ENCODE results near the gene GPR107.

Gene GPR107

DNA sequence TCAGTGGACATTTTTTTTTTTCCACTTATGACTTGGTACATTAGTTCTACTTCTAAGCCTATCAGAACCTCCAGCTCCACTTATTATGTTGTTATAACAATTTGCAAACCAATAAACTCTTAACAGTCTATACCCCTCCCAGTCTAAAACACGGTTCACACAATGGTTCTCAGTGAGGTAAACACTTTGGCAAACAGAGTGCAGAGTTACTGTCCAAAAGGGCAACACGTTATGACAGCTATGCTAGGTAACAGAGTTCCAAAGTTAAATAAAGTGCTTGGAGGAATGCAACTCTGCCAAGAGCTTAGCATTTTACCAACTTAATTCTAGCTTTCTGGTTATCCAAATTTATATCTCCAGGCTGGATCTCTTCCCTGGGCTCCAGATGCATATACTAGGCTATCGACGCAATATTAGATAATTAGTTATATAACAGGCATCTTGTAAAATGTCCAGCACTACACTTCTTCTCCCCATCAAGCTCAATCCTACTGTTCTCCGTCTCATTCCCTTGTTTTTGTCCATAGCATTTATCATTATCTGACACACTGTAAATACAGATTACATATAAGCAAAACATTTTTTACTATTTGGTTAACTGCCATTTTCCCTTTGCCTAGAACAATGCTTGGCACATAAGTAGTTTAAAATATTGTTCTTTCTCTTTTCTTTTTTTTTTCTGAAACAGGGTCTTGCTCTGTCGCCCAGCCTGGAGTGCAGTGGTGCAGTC is 25.0 kb upstream of the GPR107 start:
- no peak for DNase-seq

DNA sequence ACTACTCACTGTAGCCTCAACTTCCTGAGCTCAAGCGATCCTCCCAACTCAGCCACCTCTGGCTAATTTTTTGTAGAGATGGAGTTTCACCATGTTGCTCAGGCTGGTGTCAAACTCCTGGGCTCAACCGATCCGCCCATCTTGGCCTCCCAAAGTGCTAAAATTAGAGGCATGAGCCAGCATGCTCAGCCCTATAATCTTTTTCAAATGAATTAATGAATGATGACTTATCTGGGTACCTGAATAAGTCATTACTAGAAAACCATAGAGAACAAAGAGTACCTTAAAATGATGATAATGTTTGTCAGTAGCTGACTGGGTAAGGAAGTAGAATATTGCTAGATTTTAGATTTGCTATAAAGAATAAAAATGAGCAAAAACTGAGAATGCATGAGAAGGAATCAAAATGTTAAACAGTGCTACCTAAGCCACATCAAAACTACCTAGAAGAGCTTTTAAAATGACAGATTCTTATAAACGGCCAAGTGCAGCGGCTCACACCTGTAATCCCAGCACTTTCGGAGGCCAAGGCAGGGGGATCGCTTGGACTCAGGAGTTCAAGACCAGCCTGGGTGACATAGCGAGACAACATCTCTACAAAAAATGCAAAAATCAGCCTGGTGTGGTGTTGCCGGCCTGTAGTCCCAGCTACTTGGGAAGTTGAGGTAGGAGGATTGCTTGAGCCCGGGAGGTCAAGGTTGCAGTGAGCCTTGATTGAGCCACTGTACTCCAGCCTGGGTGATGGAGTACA is 24.3 kb upstream of the GPR107 start:
- DNase-seq = no peak

DNA sequence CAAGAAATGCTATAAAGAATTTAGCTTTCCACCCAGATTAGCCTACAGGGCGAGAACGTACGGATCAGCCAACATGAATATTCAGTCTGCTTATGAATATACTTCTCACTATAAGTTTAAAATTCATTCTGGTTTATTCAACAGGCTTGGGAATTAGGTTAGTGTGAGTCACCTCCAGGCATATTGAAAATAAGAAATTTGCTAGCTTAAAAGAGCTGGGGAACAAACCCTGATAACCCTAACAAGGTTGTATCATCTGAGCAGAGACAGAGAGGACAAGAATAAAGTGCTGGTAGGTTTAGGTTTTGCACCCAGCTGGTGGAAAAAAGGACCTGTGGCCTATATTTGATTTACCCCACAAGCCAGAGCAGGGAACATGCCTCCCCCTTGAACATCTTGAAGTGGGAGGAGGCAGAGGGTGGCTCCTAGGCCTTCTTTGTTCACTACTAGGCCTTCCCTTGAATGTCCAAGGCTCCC is 23.0 kb upstream of the GPR107 start:
- DNase-seq = peak; percentile 47

DNA sequence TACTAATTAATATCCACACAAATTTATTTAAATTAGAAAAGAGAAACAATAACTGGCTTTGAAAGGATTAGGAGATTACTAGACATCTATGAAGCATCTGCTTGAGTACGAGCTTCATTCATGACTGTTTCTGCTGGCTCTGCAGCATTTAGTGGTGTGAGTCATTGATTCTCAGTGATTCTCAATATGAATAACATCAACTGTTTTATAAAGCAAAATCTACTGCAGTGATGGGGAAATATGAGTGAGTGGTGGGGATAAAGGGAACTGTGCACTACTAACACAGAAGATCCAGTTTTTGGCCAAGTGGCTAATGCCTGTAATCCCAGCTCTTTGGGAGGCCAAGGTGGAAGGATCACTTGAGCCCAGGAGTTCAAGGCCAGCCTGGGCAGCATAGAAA is 19.1 kb upstream of the GPR107 start:
- no peak for DNase-seq

DNA sequence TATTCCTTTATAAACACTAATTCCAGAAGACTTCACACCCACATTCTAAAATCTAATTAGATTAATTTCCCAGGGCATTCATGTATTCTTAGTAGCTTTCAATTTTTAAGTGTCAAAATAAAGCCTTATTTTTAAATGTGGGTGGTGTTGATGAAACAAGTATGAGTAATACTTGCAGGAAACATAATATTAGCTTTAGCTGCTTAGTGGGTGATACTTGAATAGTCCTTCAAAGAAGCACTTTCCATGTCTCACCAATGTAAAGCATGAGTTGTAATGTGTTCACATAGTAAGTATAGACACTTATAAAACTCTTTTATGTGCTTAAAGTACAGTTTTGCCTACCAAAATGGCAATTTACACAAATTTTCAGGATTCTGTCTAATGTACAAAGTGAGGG is 17.6 kb upstream of the GPR107 start:
- no peak for DNase-seq

DNA sequence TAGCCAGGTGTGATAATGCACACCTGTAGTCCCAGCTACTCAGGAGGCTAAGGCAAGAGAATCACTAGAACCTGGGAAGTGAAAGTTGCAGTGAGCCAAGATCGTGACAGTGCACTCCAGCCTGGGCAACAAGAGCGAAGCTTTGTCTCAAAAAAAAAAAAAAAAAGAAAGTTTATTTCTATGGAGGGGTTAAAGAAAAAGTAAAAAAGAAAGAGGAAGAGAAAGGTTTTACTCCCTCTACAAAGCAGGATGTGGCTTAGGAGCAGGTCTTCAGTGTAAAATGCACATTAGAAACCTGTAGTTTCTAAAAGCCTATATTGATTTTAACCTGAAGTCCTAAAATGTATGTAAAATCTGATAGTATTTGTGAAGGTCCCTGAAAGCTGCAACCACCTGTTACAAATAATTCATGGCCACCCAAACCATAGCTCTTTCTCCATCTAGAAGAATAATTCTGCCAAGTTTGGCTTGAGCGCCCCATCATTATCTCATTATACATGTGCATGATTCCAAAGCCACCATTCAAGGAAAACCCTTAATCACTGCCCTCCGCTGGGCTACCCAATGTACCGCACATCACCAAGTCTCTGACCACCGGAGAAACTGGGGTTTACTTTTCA is 14.1 kb upstream of the GPR107 start:
- DNase-seq = no peak

DNA sequence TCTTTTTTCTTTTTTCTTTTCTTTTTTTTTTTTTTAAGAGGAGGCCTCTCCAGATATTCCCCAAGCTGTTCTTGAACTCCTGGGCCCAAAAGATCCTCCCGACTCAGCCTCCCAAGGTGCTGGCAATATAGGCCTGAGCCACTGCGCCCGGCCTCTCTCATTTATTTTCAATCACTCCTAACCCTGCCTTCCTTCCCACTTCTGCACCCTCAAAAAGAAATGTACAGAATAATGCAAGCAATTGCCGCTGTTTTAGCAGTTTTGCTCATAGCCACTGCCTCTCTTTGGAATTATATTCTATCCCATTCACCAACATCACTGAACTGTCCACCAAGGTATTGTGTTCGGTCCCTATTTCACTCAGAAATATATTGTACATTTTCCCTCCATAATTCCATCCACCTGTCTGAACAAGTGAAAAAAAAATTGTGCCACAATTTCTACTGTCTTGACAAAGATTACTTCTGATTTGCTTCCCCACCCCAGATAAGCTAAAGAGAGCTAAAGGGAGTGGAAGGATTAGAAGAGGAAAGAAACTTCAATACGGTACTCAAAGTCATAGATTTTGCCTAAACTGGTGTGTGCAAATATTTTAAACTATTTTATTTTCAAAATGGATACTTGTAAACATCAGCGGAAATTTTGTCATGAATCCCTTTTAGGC is 12.6 kb upstream of the GPR107 start:
- no peak for DNase-seq

DNA sequence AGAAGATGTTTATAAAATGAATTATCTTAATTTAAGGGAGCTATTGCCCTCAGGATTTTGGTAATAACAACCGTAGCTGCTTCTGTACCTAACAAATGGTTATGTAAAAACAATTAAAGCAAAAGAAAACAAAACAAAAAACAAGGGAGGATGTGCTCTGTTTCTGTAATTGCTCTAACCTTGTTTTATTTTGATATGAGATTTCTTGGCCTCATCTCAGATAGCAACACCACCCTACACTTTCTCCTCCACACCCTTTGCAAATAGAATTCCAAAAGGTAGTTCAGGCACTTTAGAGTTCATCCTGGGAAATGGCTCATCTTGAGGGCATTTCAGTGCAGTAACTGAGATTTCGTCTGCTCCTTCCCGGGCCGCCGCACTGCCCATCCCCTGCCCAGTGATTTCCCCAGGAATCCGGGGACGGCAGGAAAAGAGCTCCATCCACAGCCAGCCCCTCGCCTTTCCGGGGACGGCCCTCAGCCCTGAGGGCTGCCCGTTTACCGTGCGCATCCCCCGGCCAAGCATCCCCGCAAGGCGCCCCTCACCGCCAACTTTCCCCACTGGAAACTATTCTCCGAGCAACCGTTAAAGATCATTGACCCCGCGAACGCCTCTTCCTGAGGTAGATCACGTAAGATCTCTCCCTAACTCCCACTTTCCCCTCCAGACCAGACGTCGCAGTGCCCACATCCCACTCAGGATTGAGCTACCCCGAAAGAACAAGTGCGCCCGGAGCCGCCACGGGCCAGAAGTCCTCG is 11.9 kb upstream of the GPR107 start:
- DNase-seq = no peak

DNA sequence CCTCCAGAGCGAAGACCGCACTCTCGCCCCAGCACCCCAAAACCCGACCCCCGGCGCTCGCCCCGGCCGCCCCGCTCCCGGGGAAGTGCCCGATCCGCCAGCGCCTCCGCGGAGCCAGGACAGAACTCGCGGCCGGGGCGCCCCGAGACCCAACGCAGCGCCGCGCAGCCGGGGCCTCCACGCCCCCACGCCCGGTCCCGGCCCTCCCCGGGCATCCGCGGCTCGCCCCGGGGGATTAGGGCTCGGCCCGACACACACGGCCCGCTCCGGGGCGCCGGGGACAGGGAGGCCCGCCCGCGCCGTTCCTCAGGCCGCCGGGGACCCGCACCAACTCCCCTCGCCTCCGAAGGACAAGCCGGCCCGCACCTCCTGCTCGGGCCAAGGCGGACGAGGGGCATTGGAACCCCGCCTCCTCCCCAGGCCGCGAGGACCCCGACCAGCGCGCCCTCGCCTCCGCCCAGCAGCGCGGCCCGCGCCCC is 11.3 kb upstream of the GPR107 start:
- DNase-seq = no peak

DNA sequence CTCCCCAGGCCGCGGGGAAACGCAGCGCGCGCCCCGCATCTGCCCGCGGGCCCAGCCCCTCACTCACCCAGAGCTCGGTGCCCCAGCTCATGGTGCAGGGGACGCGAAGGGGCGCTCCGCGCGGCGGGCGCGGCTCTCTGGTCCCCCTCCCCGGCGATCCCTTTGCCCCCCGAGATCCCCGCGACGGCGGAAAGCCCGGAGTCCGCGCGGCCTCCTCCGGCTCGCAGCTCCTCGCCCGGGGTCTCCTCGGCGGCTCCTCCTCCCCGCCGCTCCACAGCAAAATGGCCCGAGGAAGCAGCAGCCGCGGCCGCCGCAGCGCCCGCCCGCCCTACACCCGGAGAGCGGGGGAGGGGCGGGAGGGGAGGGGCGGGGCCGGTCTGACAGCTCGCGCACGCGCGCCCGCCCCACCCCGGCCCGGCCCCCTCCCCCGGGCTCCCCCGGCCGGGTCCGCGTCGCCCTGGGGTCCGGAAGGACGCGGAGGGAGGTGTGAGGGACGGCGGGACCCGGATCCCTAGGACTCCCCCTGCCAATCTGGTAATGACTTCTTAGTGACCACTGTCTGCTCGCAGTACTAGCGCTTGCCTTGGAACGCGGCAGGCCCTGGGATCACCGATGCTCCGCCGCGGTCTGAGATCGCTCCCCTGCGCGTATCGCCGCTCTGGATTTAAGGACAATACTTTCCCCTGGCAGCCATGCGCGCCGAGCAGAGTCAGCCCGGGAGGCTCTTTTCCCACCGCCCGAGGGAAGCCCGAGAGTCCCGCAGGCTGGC is 10.6 kb upstream of the GPR107 start, which contains the start of gene FNBP1:
FNBP1 (minus strand) TSS at position 305 of the 769 bp plus-strand sequence; CDS start at position 91, 214 bp downstream.
- peak; percentile 87 for DNase-seq

DNA sequence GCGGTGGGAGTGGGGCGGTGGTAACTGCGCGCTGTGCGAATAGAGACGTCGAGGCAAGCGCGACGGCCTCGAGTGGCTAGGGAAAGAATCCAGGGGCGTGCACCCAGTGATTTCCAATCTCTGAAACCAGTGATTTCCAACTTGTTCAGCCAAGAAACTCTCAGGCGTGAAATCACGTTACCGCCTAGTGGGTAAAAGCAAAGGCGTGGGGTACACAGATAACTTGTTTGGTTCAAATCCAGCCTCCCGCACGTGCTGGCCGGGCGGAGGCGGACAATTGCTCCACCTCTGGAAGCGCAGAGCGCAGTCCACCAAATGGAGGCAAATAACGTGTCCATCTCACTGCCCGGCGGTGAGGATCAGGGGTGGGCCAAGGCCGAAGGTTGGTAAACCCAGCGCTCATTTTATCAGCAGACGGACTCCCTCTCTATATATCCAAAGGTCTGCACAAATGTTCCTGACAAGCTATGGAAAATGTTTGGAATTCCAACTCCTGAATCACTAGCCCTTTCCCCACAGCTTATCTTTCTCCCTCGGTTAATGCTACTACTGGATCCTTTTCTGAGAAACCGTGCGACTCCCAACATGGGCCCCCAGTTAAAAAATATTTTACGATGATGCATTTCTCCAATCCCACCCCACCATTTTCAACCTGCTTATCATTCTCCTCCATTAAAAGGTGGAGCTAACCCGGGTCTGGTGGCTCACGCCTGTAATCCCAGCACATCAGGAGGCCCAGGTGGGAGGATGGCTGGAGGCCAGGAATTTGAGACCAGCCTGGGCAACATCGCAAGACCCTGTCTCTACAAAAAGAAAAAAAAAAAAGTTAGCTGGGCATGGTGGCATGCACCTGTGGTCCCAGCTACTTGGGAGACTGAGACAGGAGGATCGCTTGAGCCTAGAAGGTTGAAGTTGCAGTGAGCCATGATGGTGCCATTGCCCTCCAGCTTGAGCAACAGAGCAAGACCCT is 9.8 kb upstream of the GPR107 start:
- no peak for DNase-seq

DNA sequence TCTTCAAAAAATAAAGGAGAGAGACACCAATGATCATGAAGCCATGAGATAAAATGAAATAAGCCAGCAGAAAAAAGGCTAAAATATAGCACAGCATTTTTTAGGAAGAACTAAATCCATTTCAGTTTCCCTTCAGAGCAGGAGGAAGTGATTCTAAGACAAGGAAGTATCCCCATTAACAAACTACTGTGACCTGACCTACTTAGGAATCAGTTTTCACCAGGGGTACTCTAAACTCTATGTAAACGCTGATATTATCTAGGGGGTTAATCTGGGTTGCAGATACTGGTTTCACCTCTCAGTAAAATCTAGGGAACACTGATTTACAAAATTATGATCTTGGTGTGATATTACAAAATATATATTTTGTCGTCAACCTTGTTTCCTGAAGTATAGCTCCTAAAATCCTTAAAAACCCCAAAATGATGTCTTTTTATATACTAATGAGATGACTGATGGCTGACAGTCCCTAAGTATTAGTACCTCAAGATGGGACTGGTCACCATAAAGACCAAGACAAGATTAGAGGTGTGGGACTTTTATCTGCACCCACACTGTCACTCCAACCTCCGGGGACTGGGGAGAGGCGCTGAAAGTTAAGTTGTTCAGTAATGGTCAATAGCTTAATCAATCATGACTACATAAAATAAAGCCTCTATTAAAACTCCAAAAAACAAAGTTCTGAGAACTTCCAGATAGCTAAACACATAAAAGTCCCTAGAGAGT is 7.8 kb upstream of the GPR107 start:
- no peak for DNase-seq

DNA sequence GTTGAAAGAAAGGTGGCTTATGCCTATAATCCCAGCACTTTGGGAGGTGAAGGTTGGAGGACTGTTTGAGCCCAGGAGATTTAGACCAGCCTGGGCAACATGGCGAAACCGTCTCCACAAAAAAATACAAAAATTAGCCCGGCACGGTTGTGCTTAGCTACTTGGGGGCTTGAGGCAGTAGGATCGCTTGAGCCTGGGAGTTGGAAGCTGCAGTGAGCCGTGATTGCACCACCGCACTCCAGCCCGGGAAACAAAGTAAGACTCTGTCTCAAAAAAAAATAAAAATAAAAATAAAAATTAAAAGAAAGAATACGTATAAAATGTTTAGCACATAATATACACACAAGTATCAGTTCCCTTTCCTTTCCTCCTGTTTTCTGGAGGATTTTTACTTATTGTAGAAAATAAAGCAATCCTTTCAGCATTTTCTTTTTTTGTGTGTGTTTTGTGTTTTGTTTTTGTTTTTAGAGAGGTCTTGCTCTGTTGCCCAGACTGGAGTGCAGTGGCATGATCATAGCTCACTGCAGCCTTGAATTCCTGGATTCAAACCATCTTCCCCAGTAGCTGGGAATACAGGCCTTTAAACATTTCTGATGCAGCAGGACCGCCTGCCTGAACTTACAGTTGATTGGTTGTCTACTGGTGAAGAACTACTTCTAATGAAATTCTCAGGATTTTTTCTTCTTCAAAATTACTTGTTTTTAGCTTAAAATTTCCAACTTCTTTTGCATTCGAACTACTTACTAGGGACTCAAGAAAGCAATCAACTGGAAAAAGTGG is 4.1 kb upstream of the GPR107 start:
- no peak for DNase-seq

DNA sequence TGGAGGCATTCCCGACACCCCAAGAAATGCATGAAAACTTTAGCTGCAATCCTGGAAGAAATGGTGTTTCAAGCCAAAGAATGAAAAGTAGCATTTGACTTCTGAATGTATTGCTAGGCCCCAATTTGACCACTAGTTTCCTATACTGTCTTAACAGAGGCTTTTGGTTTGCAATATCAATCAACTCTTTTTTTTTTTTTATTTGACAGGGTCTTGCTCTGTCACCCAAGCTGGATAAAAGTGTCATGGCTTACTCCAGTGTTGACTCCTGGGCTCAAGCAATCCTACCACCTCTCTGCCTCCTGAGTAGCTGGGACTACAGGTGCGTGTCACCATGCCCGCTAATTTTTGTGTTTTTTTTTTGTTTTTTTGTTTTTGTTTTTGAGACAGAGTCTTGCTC is 3.2 kb upstream of the GPR107 start:
- DNase-seq = no peak

DNA sequence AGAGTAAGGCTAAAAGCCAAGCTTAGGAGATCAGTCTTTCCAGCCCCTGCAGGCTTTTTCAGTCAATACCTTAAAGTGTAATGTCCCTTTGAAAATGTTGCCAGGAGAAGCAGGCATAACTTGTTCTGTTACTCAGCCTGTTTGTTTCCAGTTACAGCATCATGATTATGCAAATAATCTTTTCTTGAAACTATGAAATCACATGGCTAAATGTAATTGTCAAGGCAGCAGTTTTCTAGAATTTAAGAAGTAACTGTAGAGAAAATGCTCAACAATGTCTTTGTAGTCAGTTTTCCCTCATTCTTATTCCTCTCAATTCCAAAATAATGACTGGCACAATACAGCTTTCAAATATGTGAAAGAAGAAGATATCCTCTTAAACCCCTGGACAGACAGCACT is 1.9 kb upstream of the GPR107 start:
- no peak for DNase-seq

DNA sequence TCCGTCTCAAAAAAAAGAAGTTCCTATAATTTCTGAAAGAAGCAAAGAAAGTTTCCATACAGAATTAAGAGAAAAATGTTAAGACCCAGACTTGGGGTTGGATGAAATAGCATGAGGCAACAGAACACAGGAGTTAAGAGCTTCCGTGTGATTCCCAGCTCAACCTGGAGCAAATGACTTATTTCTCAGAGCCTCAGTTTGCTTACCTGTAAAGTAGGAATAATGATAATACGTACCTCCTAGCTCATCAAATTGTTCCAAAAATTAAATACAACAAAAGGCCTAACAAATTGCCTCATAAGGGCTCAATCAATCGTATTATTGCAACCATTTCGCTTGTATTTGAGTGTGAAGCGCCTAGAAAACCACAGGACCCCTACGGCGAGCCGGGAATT is 600 bp upstream of the GPR107 start:
- DNase-seq = no peak

DNA sequence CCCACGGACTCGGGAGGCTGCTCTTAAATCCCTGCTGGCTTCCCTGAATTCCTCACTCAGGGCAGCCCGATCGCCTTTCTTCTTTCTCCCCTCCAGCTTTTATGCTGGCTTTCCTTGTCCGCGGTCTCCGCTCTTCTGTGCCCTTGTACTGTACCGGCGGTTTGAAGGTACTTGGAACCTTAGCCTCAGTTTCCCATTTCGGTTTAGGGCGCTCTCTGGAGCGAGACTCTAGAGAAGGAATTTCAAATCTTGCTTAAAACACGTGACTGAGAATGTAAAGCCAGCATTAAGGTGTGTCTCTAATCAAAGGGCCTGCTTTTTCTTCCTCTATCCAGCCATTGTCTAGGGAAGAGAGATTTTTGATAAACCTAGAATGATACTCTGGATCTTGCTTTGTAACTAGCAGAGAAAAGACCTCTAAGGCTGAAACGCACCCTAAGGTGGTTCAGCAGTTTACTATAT is 650 bp downstream of the GPR107 start:
- DNase-seq = no peak

DNA sequence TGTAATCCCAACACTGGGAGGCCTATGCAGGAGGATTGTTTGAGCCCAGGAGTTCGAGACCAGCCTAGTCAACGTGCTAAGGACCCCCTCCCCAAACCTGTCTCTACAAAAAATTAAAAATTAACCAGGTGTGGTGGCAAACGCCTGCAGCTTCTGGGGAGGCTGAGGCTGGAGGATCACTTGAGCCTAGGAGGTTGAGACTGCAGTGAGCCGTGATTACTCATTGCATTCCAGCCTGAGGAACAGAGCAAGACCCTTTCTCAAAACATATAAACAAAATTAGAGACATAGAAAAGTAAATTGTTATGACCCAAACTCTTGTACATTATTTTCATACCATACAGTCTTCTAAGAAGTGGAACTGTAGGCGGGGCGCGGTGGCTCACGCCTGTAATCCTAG is 1.1 kb downstream of the GPR107 start:
- no peak for DNase-seq

DNA sequence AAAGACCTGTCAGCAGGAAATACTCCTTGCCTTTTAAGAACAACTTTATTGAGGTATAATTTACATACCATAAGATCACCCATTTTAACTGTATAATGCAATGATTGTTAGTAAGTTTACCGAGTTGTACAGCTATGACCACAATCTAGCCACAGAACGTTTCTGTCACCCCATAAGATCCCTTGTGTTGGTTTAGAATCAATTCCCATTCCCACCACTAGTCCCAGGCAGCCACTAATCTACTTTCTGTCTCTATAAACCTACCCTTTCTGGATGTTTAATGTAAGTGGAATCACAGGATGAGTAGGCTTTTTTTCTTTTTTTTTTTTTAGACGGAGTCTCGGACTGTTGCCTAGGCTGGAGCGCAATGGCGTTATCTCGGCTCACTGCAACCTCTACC is 4.4 kb downstream of the GPR107 start:
- DNase-seq = no peak
